IMR-90 (cell line): ENCODE measurements around the gene MCTP1. TPM values are rescaled to one million over a fixed set of nuclear protein-coding genes. Genes with fewer than 3 reads are reported as not detected.

ENCODE experiments used
- ATAC-seq: fragments of 200-7000 bp; cut with Tn5 transposase; 2 replicates; pipeline ENCODE4 v1.9.1; 2020; ENCODE audit warnings: low read depth, mild to moderate bottlenecking, moderate library complexity
- BruUV-seq: library from RNA; stranded (reverse); fragments of 400-500 nt; replicated peaks from 2 replicates; lab custom pipeline; 2021; lab: Mats Ljungman, UMichigan
- CTCF ChIA-PET: fragments of 300-600 bp; formaldehyde crosslinking; extraction: SDS; loops from one replicate; lab custom pipeline; 2021; ENCODE audit warnings: antibody characterized with exemption; lab: Yijun Ruan, JAX
- POLR2A ChIA-PET: fragments of 300-600 bp; sonication (Branson Sonifier 250); formaldehyde crosslinking; loops from one replicate; lab custom pipeline; 2022; ENCODE audit warnings: antibody characterized with exemption; ENCODE audit not compliant: unreplicated experiment; lab: Charles Lee
- DNase-seq: peaks from one replicate; pipeline ENCODE4 v3.0.0; 2013
- H2AFZ ChIP-seq: replicated peaks from 2 replicates; pipeline ENCODE3; 2013; ENCODE audit warnings: low read length, mild to moderate bottlenecking; ENCODE audit not compliant: poor library complexity
- H2AK5ac ChIP-seq: 2 replicates; pipeline ENCODE4 v1.6.1; 2013; ENCODE audit warnings: low read depth, low read length, inconsistent platforms
- H2AK9ac ChIP-seq: replicated peaks from 2 replicates; pipeline ENCODE3; 2013; ENCODE audit warnings: mild to moderate bottlenecking, low read depth, low read length, moderate library complexity; ENCODE audit not compliant: poor library complexity
- H2BK120ac ChIP-seq: 2 replicates; pipeline ENCODE4 v1.6.1; 2013; ENCODE audit warnings: low read depth, low read length, inconsistent platforms
- H2BK15ac ChIP-seq: 3 replicates; pipeline ENCODE4 v1.6.1; 2013; ENCODE audit warnings: low read depth, low read length, inconsistent platforms
- H2BK20ac ChIP-seq: 2 replicates; pipeline ENCODE4 v1.6.1; 2013; ENCODE audit warnings: low read depth, mild to moderate bottlenecking, inconsistent platforms, low read length, moderate library complexity
- H2BK5ac ChIP-seq: 2 replicates; pipeline ENCODE4 v1.6.1; 2013; ENCODE audit warnings: mild to moderate bottlenecking, low read depth, low read length, inconsistent platforms; ENCODE audit not compliant: poor library complexity, severe bottlenecking
- H3K14ac ChIP-seq: replicated peaks from 2 replicates; pipeline ENCODE4 v1.6.1; 2013; ENCODE audit warnings: low read depth, low read length, inconsistent platforms
- H3K18ac ChIP-seq: 2 replicates; pipeline ENCODE4 v1.6.1; 2013; ENCODE audit warnings: low read depth, low read length, control low read depth
- H3K23ac ChIP-seq: 2 replicates; pipeline ENCODE4 v1.6.1; 2013; ENCODE audit warnings: low read depth, low read length, inconsistent platforms
- H3K27ac ChIP-seq: 2 replicates; pipeline ENCODE4 v1.5.1; 2013; ENCODE audit warnings: mild to moderate bottlenecking, control low read depth, low read length; ENCODE audit not compliant: insufficient read depth
- H3K27me3 ChIP-seq: 2 replicates; pipeline ENCODE4 v1.6.1; 2013; ENCODE audit warnings: low read length; ENCODE audit not compliant: control insufficient read depth, insufficient read depth
- H3K36me3 ChIP-seq: 2 replicates; pipeline ENCODE4 v1.6.1; 2013; ENCODE audit warnings: low read length, mixed read lengths; ENCODE audit not compliant: control insufficient read depth, insufficient read depth
- H3K4ac ChIP-seq: 2 replicates; pipeline ENCODE4 v1.6.1; 2013; ENCODE audit warnings: low read depth, low read length, inconsistent platforms
- H3K4me1 ChIP-seq: 2 replicates; pipeline ENCODE4 v1.6.1; 2013; ENCODE audit warnings: low read length, mixed read lengths; ENCODE audit not compliant: control insufficient read depth, insufficient read depth
- H3K4me2 ChIP-seq: 2 replicates; pipeline ENCODE4 v1.6.1; 2013; ENCODE audit warnings: low read depth, mild to moderate bottlenecking, control low read depth, low read length, moderate library complexity
- H3K4me3 ChIP-seq: 2 replicates; pipeline ENCODE4 v1.5.1; 2013; ENCODE audit warnings: low read depth, mild to moderate bottlenecking, control low read depth, low read length, moderate library complexity; ENCODE audit not compliant: insufficient read depth
- H3K56ac ChIP-seq: 2 replicates; pipeline ENCODE4 v1.6.1; 2013; ENCODE audit warnings: low read length, inconsistent platforms; ENCODE audit not compliant: insufficient read depth; ENCODE audit errors: extremely low read depth
- H3K79me1 ChIP-seq, 2 experiments: 2 replicates each; pipeline ENCODE4 v1.6.1; 2013; ENCODE audit warnings: low read length in 2 of 2, inconsistent platforms in 1 of 2, low read depth in 1 of 2
- H3K9ac ChIP-seq: 2 replicates; pipeline ENCODE4 v1.6.1; 2013; ENCODE audit warnings: low read depth, low read length, control low read depth
- H3K9me1 ChIP-seq: 2 replicates; pipeline ENCODE4 v1.6.1; 2013; ENCODE audit warnings: low read length, inconsistent platforms; ENCODE audit not compliant: insufficient read depth
- H3K9me3 ChIP-seq: 2 replicates; pipeline ENCODE4 v1.6.1; 2013; ENCODE audit warnings: low read length; ENCODE audit not compliant: control insufficient read depth, insufficient read depth
- H4K20me1 ChIP-seq: 2 replicates; pipeline ENCODE4 v1.6.1; 2013; ENCODE audit warnings: low read length, inconsistent platforms; ENCODE audit not compliant: insufficient read depth
- H4K5ac ChIP-seq: 2 replicates; pipeline ENCODE4 v1.6.1; 2013; ENCODE audit warnings: mild to moderate bottlenecking, low read depth, low read length, control low read depth
- H4K8ac ChIP-seq, 2 experiments: 2 replicates each; pipeline ENCODE4 v1.6.1; 2013; ENCODE audit warnings: low read depth in 2 of 2, low read length in 2 of 2, control low read depth in 1 of 2, inconsistent platforms in 1 of 2
- H4K91ac ChIP-seq: 2 replicates; pipeline ENCODE4 v1.6.1; 2013; ENCODE audit warnings: low read depth, low read length, inconsistent platforms; ENCODE audit not compliant: insufficient read depth
- FOS ChIP-seq: fragments of 150-350 bp; IDR thresholded peaks from 2 replicates; pipeline ENCODE4 v1.6.1; 2016; ENCODE audit warnings: low read depth, low read length
- NFE2L2 ChIP-seq: fragments of 150-350 bp; IDR thresholded peaks from 2 replicates; pipeline ENCODE4 v1.6.1; 2016; ENCODE audit warnings: low read depth, mild to moderate bottlenecking, low read length
- POLR2A ChIP-seq: IDR thresholded peaks from 2 replicates; pipeline ENCODE4 v1.6.1; 2012; ENCODE audit warnings: mild to moderate bottlenecking, low read depth, low read length
- RAD21 ChIP-seq: IDR thresholded peaks from 2 replicates; pipeline ENCODE4 v1.6.1; 2012; ENCODE audit warnings: low read length, improper control_type of control experiment
- RCOR1 ChIP-seq: IDR thresholded peaks from 2 replicates; pipeline ENCODE4 v1.6.1; 2012; ENCODE audit warnings: mild to moderate bottlenecking, low read length, improper control_type of control experiment; ENCODE audit not compliant: insufficient replicate concordance
- SMC3 ChIP-seq: fragments of 150-350 bp; IDR thresholded peaks from 2 replicates; pipeline ENCODE4 v1.6.1; 2016; ENCODE audit warnings: low read depth, mild to moderate bottlenecking, antibody characterized with exemption, low read length, moderate library complexity
- WGBS, 2 experiments: methylation state at CpG; one replicate each; pipeline versions ENCODE4 v1.1.5 to v1.1.7; 2013; ENCODE audit warnings: missing lambda C conversion rate in 2 of 2; ENCODE audit not compliant: insufficient read length in 1 of 2; ENCODE audit errors: extremely low coverage in 2 of 2; 5-methylcytosine and 5-hydroxymethylcytosine counted together
- dilution Hi-C: fragments of 300-500 bp; cut with HindIII; formaldehyde crosslinking; loops from one replicate; pipeline ENCODE4 v1.14.3; 2018; ENCODE audit warnings: low sequenced_read_pairs; ENCODE audit not compliant: unreplicated experiment
- in situ Hi-C: fragments of 300-500 bp; cut with MboI; formaldehyde crosslinking; loops from 3 replicates; pipeline ENCODE4 v1.14.3; 2019; ENCODE audit warnings: low sequenced_read_pairs, inconsistent platforms, mixed read lengths
- intact Hi-C: fragments of 100-400 bp; cut with micrococcal nuclease; formaldehyde crosslinking; loops from 2 replicates; pipeline ENCODE4 v1.10.0; 2022
- polyA plus RNA-seq, 3 experiments: library from polyadenylated mRNA; depleted of rRNA; stranded (reverse); fragments of >200 nt; gene quantifications; 2 replicates each; pipeline ENCODE4 v1.2.3, GENCODE V29; 2012; ENCODE audit warnings: low replicate concordance in 1 of 3
- total RNA-seq: library from RNA; depleted of rRNA; stranded (reverse); fragments of >200 nt; gene quantifications from 2 replicates; pipeline ENCODE4 v1.2.3, GENCODE V29; 2012

The MCTP1 gene
- total and polyA plus RNA-seq, 2 of the 4 experiments (the other 2 are of a cell fraction), result 0.21 TPM; not detected in 1

GRCh38 chr5:95035891-95036685 lies 248.8 kb downstream of the MCTP1 start:
- no peak overlapping the region for H3K4ac ChIP-seq
- dilution Hi-C loops, result no loop called here
- 50% methylated on average over 2 of the region's 7 CpGs; no CpG with 5 or more reads in 1 of the 2 experiments for WGBS, 2 experiments
- no peak overlapping the region for H3K27ac ChIP-seq
- H4K8ac ChIP-seq, result no peak overlapping the region
- ChIA-PET POLR2A (no interaction called here), CTCF (no interaction called here)
- H2BK120ac ChIP-seq, result no peak overlapping the region
- no peak overlapping the region for H3K14ac ChIP-seq
- BruUV-seq, result no TSS peak
- no peak overlapping the region for H2BK15ac ChIP-seq
- TF ChIP-seq RAD21 (no peak), SMC3 (no peak), NFE2L2 (no peak), FOS (no peak), POLR2A (no peak), RCOR1 (no peak)
- H3K4me3 ChIP-seq, result no peak overlapping the region
- H4K91ac ChIP-seq, result no peak overlapping the region
- ATAC-seq (no peak), DNase-seq (no peak)
- intact Hi-C loops, result no loop called here
- H3K4me1 ChIP-seq, result no peaks in the 10 kb centered on the region
- no peaks in the 10 kb centered on the region for H3K27me3 ChIP-seq
- no peak overlapping the region for H3K18ac ChIP-seq
- in situ Hi-C loops, result no loop called here
- no peak overlapping the region for H4K5ac ChIP-seq
- no peak overlapping the region for H2BK20ac ChIP-seq
- no peak overlapping the region for H3K9ac ChIP-seq
- no peaks in the 10 kb centered on the region for H3K36me3 ChIP-seq
- H3K4me2 ChIP-seq, result no peak overlapping the region
- H2BK5ac ChIP-seq, result no peak overlapping the region
- no peaks in the 10 kb centered on the region for H3K79me1 ChIP-seq
- H4K20me1 ChIP-seq, result no peaks in the 10 kb centered on the region
- no peak overlapping the region for H3K23ac ChIP-seq
- no peak overlapping the region for H2AK5ac ChIP-seq
- H2AK9ac ChIP-seq, result no peak overlapping the region
- H3K9me1 ChIP-seq, result no peaks in the 10 kb centered on the region
- H3K56ac ChIP-seq, result no peak overlapping the region
- H3K9me3 ChIP-seq, result no peaks in the 10 kb centered on the region
- H2AFZ ChIP-seq, result no peak overlapping the region
